Bone marrow (tissue), 2 donors: Measurements from ENCODE around the gene AFMID.
"Not testable (repeated sequence)": the region's sequence is repeated elsewhere in the genome, so short reads cannot be mapped to it uniquely, and the experiment has no call there.

ENCODE experiments used
- DNase-seq, 2 donors: peaks; one replicate each; lab custom pipeline; 2025; lab: John Stamatoyannopoulos, UW

The AFMID gene

DNA sequence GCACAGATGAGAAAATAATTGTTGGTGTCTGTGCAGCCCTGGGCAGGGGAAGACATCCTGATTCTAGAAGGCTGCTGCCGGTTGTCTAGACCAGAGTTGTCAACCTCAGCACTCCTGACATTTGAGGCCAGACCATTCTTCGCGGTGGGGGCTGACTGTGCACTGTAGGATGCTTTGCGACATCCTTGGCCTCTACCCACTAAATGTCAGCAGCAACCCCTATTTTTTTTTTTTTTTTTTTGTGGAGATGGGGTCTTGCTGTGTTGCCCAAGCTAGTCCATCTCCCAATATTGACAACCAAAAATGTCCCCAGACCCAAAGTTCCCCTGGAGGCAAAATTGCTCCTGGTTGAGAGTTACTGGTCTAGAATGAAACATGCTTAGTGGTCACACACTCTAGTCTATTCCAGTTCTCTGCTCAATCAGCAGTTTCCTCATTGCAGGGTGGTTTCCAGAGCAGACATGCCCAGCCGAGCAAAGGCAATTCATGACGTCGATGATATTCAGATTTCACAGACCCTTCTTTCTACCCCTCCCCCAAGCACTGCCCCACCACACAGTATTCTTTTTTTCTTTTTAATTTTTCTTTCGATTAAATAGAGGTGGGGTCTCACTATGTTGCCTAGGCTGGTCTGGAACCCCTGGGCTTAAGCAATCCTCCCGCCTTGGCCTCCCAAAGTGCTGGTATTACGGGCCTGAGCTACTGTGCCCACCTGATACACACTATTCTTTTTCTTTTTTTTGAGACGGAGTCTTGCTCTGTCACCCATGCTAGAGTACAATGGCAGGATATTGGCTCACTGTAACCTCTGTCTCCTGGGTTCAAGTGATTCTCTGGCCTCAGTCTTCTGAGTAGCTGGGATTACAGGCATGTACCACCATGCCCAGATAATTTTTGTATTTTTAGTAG, 32.0 kb upstream of the AFMID start:
- no peak for DNase-seq

DNA sequence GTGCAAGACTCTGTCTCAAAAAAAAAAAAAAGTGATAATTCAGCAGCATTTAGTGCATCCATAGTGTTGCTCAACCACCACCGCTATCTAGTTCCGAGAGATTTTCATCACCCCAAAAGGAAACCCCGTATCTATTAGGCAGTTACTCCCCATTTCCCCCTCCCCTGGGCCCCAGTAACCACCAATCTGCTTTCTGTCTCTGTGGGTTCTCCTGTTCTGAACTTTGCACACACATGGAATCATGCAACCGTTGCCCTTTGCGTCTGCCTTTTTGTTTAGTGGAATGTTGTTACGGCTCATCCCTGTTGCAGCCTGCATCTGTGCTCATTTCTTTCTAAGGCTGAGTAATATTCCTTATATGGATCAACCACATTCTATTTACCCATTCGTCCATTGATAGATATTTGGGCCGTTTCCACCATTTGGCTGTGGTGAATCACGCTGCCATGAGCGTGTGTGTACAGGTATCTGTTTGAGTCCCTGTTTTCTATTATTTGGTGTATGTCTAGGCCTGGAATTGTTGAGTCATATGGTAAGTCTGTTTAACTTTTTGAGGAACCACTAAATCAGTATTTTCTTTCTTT, 27.5 kb upstream of the AFMID start:
- peak in 1 of 2 donors; percentile 65 for DNase-seq

DNA sequence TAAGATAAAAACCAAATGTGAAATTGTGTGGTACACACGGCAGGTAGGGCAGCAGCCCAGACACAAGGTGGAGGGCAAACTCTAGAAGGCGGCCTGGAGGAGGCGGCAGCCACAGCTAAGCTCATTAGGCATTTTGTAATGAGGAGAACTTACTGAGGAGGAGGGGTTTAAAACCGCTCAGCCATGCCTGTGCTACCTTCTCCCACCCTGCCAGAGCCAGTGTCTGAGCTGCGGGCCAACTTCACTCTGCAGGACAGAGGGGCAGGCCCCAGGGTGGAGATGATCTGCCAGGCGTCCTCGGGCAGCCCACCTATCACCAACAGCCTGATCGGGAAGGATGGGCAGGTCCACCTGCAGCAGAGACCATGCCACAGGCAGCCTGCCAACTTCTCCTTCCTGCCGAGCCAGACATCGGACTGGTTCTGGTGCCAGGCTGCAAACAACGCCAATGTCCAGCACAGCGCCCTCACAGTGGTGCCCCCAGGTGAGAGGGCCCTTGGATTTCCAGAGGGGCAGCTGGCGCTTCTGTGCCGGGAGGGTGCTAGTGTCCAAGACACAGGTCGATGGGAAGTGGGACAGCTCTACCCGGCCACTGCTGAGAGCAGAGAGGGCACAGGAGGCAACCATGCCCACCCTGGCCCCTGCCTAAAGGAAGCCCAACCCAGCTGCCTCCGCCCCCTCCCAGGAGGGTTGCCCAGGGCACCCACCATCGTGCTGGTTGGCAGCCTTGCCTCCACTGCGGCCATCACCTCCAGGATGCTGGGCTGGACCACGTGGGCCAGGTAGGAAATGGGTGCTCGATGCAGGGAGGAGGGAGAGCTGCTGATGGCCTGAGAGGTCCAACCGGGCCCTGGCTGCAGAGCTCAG, 23.0 kb upstream of the AFMID start:
- DNase-seq, result no peak

DNA sequence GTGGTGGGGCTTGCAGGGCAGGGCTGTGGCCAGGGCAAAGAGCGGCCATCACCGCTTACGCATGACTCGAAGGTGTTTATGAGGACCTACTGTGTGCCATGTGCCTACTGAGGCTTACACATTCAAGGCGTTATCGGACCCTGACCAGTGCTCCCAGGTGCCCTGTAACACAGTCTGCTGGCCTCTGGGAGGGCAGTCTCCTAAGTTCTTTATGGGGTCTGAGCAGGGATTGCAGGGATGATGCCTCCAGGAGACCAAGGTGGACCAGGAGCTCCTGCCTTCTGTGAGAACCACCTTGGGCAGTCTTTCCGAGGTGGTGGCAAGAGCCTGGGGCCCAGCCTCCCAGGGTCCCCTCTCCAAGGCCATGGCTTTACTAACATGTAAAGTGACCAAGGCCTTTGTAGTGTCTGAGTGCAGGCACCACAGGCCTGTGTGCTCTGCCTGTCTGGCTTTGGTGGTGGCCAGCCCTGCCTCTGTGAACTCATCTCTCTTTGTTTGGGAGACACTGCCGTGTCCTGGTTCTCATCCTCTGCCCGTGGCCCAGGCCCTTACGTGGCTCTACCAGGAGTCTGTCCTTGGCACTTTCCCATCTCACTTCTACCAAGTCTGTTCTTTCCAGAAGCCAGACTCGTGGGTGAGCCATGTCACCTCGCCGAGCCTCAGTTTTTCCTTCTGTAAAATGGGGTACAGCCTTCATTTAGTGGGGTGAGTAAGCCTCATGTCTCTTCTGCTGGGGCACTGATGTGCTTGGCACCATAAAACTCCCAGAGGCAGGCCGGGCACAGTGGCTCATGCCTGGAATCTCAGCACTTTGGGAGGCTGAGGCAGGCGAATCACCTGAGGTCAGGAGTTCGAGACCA, 22.2 kb upstream of the AFMID start:
- no peak for DNase-seq

DNA sequence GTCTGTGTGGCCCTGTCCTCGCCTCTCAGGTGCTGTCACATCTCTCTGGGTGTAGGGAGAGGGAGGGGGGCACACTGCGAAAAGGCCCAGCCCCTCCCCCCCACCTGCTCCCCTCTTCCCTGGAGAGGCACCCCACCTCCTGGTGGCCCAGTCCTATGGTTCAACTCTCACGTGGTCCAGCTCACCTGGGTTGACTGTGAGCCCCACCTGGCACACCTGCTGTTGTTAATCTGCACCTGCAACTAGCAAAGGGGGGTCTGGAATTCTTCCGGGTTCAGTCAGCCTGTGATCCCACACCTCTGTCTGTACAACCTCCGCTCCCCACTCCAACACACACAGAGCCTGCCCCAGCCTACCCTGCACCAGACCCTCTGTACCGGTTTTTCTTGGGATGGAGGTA, 20.7 kb upstream of the AFMID start:
- no peak for DNase-seq

DNA sequence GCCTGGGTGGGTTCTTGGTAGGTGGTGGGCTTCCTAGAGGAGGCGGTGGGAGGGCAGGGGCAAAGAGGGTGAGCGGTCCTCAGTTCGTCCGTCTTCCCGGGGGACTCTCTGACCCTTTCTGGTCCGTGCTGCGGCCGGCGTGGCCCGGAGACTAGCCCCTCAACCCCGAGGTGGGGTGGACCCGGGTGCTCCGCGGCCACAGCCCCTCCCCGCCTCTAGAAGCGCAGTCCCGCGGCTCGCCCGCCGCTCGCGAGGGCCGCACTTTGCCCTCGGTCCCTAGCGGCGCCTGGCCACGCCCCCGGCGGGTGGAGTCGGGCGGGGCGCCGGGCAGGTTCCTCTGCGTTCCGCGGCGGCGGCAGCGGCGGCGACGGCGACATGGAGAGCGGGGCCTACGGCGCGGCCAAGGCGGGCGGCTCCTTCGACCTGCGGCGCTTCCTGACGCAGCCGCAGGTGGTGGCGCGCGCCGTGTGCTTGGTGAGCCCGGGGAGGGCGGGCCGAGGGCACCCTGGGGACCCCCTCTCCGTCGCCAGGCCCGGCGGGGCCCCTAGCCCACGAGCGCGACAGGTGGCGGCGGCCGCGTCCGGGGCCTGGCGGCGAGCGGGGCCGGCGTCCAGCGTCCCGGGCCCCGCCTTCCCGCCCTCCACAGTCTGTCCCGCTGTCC, 18.8 kb upstream of the AFMID start, which contains the start of gene SYNGR2:
SYNGR2 (plus strand) TSS at position 340 of the 661 bp plus-strand sequence; CDS start at position 376, 36 bp downstream.
- DNase-seq, result peak; percentile 48 to 50

DNA sequence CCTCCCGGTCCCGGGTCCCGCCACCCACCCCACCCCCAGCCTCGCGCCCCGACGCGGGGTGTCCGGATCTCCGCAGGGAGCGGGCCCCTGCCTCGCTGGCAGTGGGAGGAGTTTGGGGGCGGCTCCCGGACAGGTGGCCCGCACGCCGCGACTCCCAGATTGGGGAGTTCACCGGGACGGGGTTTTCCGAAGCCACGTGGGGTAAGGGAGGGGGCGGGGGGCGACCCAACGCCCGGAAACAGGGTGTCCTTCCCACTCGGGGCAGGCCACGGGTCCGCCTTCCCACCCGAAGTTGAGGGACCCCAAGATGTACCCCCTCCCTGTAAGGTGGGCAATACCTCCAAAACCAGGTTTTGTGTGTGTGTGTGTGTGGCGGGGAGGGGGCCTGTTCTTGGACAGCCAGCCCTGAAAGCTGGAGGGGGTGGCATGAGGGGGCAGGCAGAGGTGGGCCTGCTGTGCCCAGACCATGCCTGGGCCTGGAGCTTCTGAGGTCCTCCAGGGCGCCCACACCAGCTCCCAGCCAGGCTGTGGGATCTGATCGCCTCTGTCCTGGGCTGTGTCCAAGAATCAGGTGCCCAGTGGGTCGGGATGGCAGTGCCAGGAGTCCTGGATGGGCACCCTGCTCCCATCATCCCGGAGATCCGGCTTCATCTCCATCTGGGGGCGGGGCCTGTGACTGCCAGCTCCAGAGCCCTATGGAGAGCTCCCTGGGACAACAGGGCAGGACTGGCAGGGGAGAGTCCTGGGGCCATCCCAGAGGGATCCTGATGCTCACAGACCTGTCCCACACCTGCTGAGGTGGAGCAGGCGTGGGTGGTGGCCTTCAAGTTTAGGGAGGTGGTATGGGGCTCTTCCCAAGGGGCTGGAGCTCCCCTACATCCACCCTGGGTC, 18.0 kb upstream of the AFMID start:
- DNase-seq, result no peak

DNA sequence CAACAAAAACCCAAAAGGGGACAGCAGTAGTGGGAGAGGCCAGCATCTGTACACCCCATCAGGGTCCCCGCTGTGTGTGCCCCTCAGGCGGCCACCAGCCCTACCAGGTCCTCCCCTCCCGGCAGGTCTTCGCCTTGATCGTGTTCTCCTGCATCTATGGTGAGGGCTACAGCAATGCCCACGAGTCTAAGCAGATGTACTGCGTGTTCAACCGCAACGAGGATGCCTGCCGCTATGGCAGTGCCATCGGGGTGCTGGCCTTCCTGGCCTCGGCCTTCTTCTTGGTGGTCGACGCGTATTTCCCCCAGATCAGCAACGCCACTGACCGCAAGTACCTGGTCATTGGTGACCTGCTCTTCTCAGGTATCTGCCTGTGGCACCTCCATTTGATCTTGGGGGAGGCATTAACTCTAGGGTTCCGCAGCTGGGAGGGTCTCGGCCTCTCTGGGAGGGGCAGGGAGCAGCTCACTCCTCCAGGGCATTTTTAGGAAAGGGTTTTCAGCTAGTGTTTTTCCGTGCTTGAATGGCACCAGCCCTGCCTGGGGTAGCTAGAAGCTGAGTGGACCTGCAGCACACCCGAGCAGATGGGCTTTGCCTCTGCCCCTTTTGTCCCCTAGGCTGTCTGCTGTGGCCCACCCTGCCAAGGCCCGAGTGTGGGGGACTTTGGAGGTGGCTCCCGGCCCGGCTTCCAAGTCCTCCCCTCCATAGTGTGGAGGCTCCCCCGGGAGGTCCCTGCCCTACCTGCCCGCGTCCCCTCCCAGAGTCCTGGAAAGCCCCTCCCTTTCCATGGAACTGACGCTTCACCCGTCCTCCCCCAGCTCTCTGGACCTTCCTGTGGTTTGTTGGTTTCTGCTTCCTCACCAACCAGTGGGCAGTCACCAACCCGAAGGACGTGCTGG, 16.2 kb upstream of the AFMID start:
- DNase-seq, result no peak

DNA sequence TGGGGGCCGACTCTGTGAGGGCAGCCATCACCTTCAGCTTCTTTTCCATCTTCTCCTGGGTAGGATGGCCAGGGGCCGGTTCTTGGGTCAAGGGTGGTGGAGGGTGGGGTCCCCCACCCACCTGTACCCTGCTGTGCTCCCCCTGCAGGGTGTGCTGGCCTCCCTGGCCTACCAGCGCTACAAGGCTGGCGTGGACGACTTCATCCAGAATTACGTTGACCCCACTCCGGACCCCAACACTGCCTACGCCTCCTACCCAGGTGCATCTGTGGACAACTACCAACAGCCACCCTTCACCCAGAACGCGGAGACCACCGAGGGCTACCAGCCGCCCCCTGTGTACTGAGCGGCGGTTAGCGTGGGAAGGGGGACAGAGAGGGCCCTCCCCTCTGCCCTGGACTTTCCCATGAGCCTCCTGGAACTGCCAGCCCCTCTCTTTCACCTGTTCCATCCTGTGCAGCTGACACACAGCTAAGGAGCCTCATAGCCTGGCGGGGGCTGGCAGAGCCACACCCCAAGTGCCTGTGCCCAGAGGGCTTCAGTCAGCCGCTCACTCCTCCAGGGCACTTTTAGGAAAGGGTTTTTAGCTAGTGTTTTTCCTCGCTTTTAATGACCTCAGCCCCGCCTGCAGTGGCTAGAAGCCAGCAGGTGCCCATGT, 15.4 kb upstream of the AFMID start:
- not testable (repeated sequence) for DNase-seq

DNA sequence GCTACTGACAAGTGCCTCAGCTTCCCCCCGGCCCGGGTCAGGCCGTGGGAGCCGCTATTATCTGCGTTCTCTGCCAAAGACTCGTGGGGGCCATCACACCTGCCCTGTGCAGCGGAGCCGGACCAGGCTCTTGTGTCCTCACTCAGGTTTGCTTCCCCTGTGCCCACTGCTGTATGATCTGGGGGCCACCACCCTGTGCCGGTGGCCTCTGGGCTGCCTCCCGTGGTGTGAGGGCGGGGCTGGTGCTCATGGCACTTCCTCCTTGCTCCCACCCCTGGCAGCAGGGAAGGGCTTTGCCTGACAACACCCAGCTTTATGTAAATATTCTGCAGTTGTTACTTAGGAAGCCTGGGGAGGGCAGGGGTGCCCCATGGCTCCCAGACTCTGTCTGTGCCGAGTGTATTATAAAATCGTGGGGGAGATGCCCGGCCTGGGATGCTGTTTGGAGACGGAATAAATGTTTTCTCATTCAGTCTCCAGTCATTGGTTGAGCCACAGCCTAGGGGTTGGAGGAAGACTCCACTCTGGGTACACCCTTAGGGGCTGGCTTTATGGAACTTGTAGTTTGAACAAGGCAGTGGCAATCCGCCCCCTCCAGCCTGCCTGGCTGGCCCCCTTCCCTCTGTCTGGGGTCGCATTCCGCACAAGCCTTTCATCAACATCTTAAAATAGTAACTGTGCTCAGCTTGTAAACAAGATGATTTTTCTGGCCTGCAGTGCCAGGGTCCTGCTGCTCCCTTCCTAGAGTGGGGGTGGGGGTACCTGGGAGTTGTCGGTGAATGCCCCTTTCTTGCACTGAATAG, 14.7 kb upstream of the AFMID start:
- DNase-seq, result peak in 1 of 2 donors; percentile 29

DNA sequence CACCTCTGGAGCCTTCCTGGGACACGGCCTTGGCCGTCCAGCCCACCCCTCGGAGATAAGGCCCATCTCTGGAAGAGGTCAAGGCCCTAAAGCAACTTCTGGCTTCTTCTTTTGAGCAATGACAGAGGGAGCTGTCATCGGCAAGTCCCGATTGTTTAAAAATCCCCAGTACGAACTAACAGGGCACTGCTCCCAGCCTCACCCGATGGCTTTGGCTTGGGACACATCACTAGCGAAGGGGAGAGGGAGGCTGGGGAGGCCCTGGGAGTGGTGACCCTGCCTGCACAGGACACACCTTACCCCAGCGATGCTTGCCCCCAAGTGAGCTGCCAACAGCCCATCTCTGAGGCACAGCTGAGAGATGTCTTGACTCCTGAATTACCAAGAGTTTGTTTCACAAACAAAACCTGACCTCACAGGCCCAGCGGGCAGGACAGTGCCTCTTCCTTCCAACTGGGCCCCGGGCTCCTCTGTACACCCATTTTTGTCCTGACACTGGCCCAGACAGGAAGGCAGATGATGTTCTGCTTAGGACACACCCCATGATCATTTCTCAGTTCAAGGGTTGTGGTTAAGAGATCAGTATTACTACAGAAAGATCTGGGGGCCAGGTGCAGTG, 14.0 kb upstream of the AFMID start:
- DNase-seq, result no peak

DNA sequence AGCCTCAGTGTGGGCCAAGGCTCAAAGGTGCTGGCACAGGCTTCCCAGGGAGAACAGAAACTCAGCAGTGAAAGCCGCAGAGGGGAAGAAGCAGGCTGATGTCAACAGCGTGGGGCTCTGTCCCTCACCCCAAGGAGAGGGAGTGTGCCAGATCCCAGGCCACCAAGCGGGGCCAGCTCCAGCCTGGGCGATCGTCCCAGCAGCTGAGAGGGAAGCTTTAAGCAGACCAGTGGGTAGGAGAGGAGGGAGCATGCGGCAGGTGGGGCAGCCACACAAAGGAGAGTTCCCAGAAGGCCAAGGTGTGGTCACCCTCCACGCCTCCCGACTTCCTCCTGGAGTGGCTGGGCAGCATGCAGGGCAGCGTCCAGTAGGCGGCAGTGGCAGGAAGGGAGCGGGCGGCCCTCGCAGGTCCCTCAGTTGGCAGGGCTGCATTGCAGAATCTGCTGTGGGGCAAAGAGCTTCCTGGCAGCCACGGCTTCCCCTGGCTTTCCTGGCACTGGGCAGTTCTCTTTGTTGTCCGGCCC, 12.8 kb upstream of the AFMID start:
- peak in 1 of 2 donors; percentile 41 for DNase-seq

DNA sequence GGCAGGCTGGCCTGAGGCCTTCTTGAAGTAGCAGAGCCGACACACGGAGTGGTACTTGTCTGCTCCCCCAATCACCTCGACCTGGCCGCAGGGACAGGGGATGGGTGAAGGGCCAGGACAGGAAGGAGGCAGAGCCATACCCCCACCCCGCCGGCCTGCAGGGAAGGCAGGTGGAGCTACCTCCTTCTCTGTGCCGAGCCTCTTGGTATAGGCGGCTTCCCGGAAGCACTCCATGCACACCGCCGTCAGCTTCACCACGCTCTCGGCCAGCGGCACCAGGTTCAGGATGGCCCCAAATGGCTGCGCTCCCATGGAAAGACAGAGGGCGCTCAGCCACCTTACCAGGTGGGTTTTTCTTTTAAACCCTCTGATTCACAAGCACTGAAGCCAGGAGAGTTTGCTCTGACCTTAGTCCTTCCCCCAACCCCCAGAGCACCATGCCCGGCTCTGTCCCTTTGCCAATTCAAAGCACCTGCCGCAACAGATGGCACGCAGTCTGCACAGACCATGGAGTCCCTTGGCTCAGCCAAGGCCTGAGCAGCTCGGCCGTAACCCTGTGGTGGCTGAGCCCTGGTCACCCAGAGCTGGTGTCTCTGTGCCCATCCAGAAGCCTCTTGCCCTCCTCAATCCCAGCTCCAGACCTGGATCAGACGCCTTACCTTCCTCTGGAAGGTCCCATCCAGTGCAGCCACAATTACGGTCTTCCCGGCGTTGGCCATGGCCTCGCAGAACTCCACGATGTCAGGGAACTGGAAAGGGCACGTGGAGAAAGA, 12.1 kb upstream of the AFMID start:
- DNase-seq, result no peak

DNA sequence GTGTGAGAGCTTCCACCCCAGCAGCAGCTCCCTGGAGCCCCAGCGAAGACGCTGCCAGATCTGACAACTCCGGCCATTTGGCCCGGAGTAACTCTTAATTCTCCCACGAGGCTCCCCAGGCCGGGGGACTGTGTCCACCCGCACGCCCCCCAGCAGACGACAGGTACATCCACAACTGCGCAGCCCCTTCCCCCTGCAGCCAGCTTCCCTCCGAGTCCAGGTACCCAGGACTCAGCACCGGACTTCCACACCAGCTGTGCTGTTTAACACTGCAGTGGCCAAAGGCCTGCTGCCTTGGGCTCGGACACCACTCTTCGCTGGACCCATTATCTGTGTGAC, 11.6 kb upstream of the AFMID start:
- DNase-seq, result no peak

DNA sequence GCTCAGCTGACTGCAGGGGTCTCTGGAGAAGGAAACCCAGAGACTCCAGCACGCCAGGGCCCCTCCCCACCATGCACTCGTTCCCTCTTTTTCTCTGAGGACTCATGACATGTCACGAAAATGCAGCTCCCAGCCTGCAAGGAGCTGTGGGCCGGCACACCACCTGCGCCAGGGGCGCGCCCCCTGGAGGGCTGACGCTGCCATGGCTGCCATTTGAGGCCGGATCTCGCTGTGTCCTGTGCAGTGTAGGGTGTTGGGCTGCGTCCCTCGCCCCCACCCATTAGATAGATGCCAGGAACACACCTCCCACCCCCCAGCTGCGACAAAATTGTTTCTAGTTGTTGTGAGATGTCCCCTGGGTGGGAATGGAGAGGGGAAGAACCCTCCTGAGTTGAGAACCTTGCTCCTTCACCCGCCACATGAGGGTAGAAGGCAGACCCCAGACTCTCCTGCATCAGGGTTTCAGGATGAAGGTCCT, 10.6 kb upstream of the AFMID start:
- DNase-seq, result peak; percentile 33 to 53

DNA sequence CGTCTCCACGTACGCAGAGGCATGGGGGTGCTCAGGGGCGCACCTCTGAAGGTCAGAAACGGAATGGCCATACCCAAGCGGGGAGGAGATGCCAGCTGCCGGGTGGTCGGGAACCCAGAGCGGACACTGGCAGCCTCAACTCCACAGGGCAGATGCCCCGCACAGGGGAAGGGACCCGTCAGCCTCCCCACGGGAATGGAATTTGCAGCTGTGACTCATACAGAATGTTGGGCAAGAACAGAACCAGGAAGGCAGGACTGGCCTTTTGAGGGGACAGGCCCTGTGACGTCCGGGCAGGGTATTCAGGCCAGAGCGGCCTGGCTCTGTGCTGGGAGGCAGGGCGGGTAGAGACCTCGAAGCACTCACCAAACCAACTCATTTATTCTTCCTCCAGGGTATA, 7.8 kb upstream of the AFMID start:
- DNase-seq, result no peak
